ACHN (cell line): Measurements from ENCODE around the gene CTU2.

ENCODE experiments used
- DNase-seq: peaks from one replicate; pipeline ENCODE4 v3.0.0-alpha.2; 2015
- in situ Hi-C: cut with HindIII; loops from 2 replicates; pipeline ENCODE4 v1.10.0; 2017; ENCODE audit warnings: low sequenced_read_pairs, low pct_ligation_motif_present, low pct_unique_long_range_greater_than_20kb

Gene CTU2

GRCh38 chr16:88762941-88763340 is 56.6 kb downstream of the CTU2 start:
- in situ Hi-C loops: loop anchor here (25.0 kb wide), 1 partner anchor 99 kb away; the partner anchor contains the start of genes GALNS, PABPN1L and TRAPPC2L
- no peak for DNase-seq

- in situ Hi-C loops: loop anchor here (25.0 kb wide), 1 partner anchor 99 kb away; the partner anchor contains the start of genes GALNS, PABPN1L and TRAPPC2L
- no peak for DNase-seq
Measured at GRCh38 chr16:88763502-88764053, 57.3 kb downstream of the CTU2 start.

- in situ Hi-C loops: loop anchor here (25.0 kb wide), 1 partner anchor 98 kb away; the partner anchor contains the start of genes GALNS, PABPN1L and TRAPPC2L
Measured at GRCh38 chr16:88764080-88764479, 57.8 kb downstream of the CTU2 start.

DNA sequence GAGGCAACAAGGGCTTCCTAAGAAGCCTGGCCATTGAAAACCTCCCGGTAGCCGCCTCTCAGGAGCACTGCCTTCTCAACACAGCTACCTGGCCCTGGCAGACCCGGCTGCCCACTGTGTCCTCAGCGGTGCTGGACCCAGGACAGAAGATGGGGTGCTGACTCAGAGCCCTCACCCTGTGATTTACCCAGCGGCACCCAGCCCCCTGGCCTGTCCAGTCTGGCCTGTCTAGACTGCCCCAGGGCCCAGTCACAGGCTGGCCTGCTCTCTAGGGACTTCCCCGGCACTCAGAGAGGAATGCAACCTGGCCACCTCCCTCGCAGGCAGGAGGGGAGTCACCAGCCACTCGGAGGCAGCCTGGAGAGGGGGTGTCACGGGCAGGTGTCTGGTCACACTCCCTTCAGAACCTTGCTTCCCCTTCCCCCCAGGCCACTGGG is 58.6 kb downstream of the CTU2 start:
- in situ Hi-C loops: loop anchor here (25.0 kb wide), 1 partner anchor 97 kb away; the partner anchor contains the start of genes GALNS, PABPN1L and TRAPPC2L
- no peak for DNase-seq

More at GRCh38 chr16:88764080-88764479, 57.8 kb downstream of the CTU2 start:
- no peak for DNase-seq
